ENCODE results near the gene PPP2R3B. TPM values are rescaled to one million over a fixed set of nuclear protein-coding genes. Genes with fewer than 3 reads are reported as not detected.

The PPP2R3B gene
- total and polyA plus RNA-seq, 7 experiments from 2014 or later = 7.3 to 53.5 (median 30.0) TPM

DNA sequence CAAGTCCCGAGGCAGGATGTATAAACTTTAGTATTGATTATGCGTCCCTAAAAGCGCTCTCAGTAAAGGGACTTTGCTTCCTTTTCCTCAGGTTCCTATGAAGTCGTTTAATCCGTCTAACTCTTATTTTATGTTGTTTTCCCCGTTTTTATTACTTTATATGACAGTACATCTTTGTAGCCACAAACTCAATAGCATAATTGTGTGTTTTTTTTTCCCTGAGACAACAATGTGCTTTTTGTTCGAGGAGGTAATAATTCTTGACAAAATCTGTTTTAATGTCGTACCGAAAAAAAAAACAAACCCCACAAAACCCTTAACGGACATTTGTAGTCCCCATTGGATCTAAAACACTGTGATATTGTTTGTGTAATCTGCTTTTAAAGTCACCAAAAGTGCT is 17.9 kb upstream of the PPP2R3B start:
- DNase-seq (no peak), ATAC-seq (no peak)
- Histone ChIP-seq H3K9me3 (ENCODE audit: control insufficient read depth in 2 of 3, low read length in 3 of 3) (no peaks in the 10 kb centered on the region), H3K4me1 (ENCODE audit: control insufficient read depth in 2 of 2, insufficient read depth in 2 of 2, low read length in 2 of 2) (no peaks in the 10 kb centered on the region), H3K27ac (ENCODE audit: low read depth, low read length) (no peak overlapping the region), H3K27me3 (ENCODE audit: control insufficient read depth in 2 of 2, insufficient read depth in 2 of 2, low read length in 2 of 2) (no peaks in the 10 kb centered on the region), H3K36me3 (ENCODE audit: control insufficient read depth in 2 of 3, insufficient read depth in 3 of 3, low read length in 3 of 3) (no peaks in the 10 kb centered on the region), H3K4me3 (ENCODE audit: low read length) (no peak overlapping the region)
- ChIA-PET POLR2A (no interaction called here), CTCF (no interaction called here)
- Mint-ChIP-seq H3K4me3 (no peak overlapping the region), H3K27me3 (no peaks in the 10 kb centered on the region), H3K27ac (no peak overlapping the region), H3K4me1 (peaks cover 0 to 3% (median 0%) of the 10 kb centered on the region in 7 donors), H3K9me3 (peaks cover 0 to 4% (median 0%) of the 10 kb centered on the region in 11 donors), H3K36me3 (peaks cover 0 to 8% (median 3%) of the 10 kb centered on the region in 5 donors)
- intact Hi-C loops (cut with micrococcal nuclease) = no loop called here

- Histone ChIP-seq H3K9me3 (ENCODE audit: control insufficient read depth in 2 of 3, low read length in 3 of 3) (no peaks in the 10 kb centered on the region), H3K27ac (ENCODE audit: low read depth, low read length) (no peak overlapping the region), H3K4me3 (ENCODE audit: low read length) (no peak overlapping the region), H3K36me3 (ENCODE audit: control insufficient read depth in 2 of 3, insufficient read depth in 3 of 3, low read length in 3 of 3) (no peaks in the 10 kb centered on the region), H3K4me1 (ENCODE audit: control insufficient read depth in 2 of 2, insufficient read depth in 2 of 2, low read length in 2 of 2) (no peaks in the 10 kb centered on the region), H3K27me3 (ENCODE audit: control insufficient read depth in 2 of 2, insufficient read depth in 2 of 2, low read length in 2 of 2) (no peaks in the 10 kb centered on the region)
- CTCF ChIA-PET = no interaction called here
- Mint-ChIP-seq H3K4me1 (peaks cover 0 to 3% (median 0%) of the 10 kb centered on the region in 7 donors), H3K9me3 (peaks cover 0 to 4% (median 0%) of the 10 kb centered on the region in 11 donors), H3K27me3 (no peaks in the 10 kb centered on the region), H3K36me3 (peaks cover 0 to 7% (median 0%) of the 10 kb centered on the region in 5 donors), H3K4me3 (no peak overlapping the region), H3K27ac (no peak overlapping the region)
- no peak for DNase-seq
- intact Hi-C loops (cut with micrococcal nuclease) = no loop called here
- no peak for ATAC-seq
- POLR2A ChIA-PET = no interaction called here
Measured at GRCh38 chrX:402857-403256, 16.1 kb upstream of the PPP2R3B start.

GRCh38 chrX:400258-400657 is 13.6 kb upstream of the PPP2R3B start:
- ChIA-PET POLR2A (no interaction called here), CTCF (no interaction called here)
- Mint-ChIP-seq H3K9me3 (peaks cover 0 to 4% (median 0%) of the 10 kb centered on the region in 11 donors), H3K27me3 (no peaks in the 10 kb centered on the region), H3K4me1 (peaks cover 0 to 3% (median 0%) of the 10 kb centered on the region in 7 donors), H3K4me3 (no peak overlapping the region), H3K27ac (no peak overlapping the region), H3K36me3 (peaks cover 0 to 5% (median 0%) of the 10 kb centered on the region in 5 donors)
- Histone ChIP-seq H3K9me3 (ENCODE audit: control insufficient read depth in 2 of 3, low read length in 3 of 3) (no peaks in the 10 kb centered on the region), H3K4me1 (ENCODE audit: control insufficient read depth in 2 of 2, insufficient read depth in 2 of 2, low read length in 2 of 2) (no peaks in the 10 kb centered on the region), H3K36me3 (ENCODE audit: control insufficient read depth in 2 of 3, insufficient read depth in 3 of 3, low read length in 3 of 3) (no peaks in the 10 kb centered on the region), H3K27ac (ENCODE audit: low read depth, low read length) (no peak overlapping the region), H3K4me3 (ENCODE audit: low read length) (no peak overlapping the region), H3K27me3 (ENCODE audit: control insufficient read depth in 2 of 2, insufficient read depth in 2 of 2, low read length in 2 of 2) (no peaks in the 10 kb centered on the region)
- DNase-seq = no peak
- no peak for ATAC-seq
- intact Hi-C loops (cut with micrococcal nuclease) = no loop called here

GRCh38 chrX:397575-397974 is 10.9 kb upstream of the PPP2R3B start:
- no peaks in the 10 kb centered on the region for H3K4me1 Mint-ChIP-seq
- H3K9me3 Mint-ChIP-seq = peaks cover 0 to 2% (median 0%) of the 10 kb centered on the region in 11 donors
- H3K4me3 Mint-ChIP-seq = no peak overlapping the region
- ChIA-PET CTCF (no interaction called here), POLR2A (no interaction called here)
- no peaks in the 10 kb centered on the region for H3K36me3 ChIP-seq (ENCODE audit: control insufficient read depth in 2 of 3, insufficient read depth in 3 of 3, low read length in 3 of 3)
- no peak for ATAC-seq
- H3K27ac ChIP-seq (ENCODE audit: low read depth, low read length) = no peak overlapping the region
- H3K27me3 ChIP-seq (ENCODE audit: control insufficient read depth in 2 of 2, insufficient read depth in 2 of 2, low read length in 2 of 2) = no peaks in the 10 kb centered on the region
- no peak for DNase-seq
- no peak overlapping the region for H3K4me3 ChIP-seq (ENCODE audit: low read length)
- peaks cover 0 to 9% (median 0%) of the 10 kb centered on the region in 5 donors for H3K36me3 Mint-ChIP-seq
- H3K27me3 Mint-ChIP-seq = no peaks in the 10 kb centered on the region
- no peak overlapping the region for H3K27ac Mint-ChIP-seq
- H3K4me1 ChIP-seq (ENCODE audit: control insufficient read depth in 2 of 2, insufficient read depth in 2 of 2, low read length in 2 of 2) = no peaks in the 10 kb centered on the region
- H3K9me3 ChIP-seq (ENCODE audit: control insufficient read depth in 2 of 3, low read length in 3 of 3) = no peaks in the 10 kb centered on the region
- intact Hi-C loops (cut with micrococcal nuclease) = no loop called here

GRCh38 chrX:394830-395229 is 8.1 kb upstream of the PPP2R3B start:
- no peak for ATAC-seq

GRCh38 chrX:392575-392846 is 5.8 kb upstream of the PPP2R3B start:
- H3K36me3 Mint-ChIP-seq = peaks cover 0 to 8% (median 0%) of the 10 kb centered on the region in 5 donors

More at GRCh38 chrX:394830-395229, 8.1 kb upstream of the PPP2R3B start:
- H3K36me3 ChIP-seq (ENCODE audit: control insufficient read depth in 2 of 3, insufficient read depth in 3 of 3, low read length in 3 of 3) = no peaks in the 10 kb centered on the region
- H3K27me3 ChIP-seq (ENCODE audit: control insufficient read depth in 2 of 2, insufficient read depth in 2 of 2, low read length in 2 of 2) = no peaks in the 10 kb centered on the region
- no peaks in the 10 kb centered on the region for H3K9me3 ChIP-seq (ENCODE audit: control insufficient read depth in 2 of 3, low read length in 3 of 3)
- no peak overlapping the region for H3K27ac ChIP-seq (ENCODE audit: low read depth, low read length)
- no peak overlapping the region for H3K4me3 ChIP-seq (ENCODE audit: low read length)
- intact Hi-C loops (cut with micrococcal nuclease) = no loop called here
- Mint-ChIP-seq H3K27ac (no peak overlapping the region), H3K4me3 (no peak overlapping the region), H3K36me3 (peaks cover 0 to 11% (median 0%) of the 10 kb centered on the region in 5 donors), H3K9me3 (peaks cover 0 to 2% (median 0%) of the 10 kb centered on the region in 11 donors), H3K4me1 (no peaks in the 10 kb centered on the region), H3K27me3 (no peaks in the 10 kb centered on the region)
- H3K4me1 ChIP-seq (ENCODE audit: control insufficient read depth in 2 of 2, insufficient read depth in 2 of 2, low read length in 2 of 2) = no peaks in the 10 kb centered on the region
- CTCF ChIA-PET = no interaction called here
- DNase-seq = no peak
- POLR2A ChIA-PET = no interaction called here

DNA sequence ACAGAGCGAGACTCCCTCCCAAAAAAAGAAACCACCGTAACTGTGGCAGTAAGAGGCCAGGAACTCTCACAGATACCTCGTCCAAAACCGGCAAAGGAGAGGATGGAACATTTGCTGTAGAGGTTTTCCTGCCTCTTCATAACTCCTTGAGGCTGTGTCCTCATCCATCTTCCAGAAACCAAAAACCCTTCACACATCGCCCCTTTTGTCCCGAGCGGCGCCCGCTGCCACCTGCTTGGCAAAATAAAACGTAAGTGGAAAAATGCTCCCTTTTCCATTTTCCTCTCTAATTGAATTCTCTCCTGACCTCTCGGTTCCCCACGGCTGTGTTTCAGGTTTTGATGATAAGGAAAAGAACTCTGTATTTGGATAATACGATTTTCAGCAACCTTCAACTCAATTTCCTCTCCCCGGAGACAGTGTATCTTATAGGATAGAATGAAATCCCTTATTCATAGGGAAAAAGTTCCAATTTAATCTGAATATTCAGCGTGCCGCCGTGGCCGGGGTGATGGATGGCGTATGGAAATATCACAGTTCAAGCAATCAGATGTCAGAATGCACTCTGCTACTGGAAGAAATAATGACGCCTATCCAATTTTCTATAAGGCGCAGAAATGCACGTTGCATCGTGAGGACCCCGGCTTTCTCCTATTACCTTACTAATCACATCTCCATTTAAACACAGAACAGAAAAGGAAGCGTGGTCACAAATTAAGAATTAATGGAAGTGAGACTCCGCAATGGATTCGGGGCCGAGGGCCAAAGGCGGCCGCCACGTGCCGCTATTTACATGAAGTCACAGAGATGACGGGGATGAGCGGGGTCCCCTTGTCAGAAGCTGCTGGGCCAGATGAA is 5.2 kb upstream of the PPP2R3B start:
- Histone ChIP-seq H3K27ac (ENCODE audit: low read depth, low read length) (no peak overlapping the region), H3K9me3 (ENCODE audit: control insufficient read depth in 2 of 3, low read length in 3 of 3) (no peaks in the 10 kb centered on the region), H3K4me1 (ENCODE audit: control insufficient read depth in 2 of 2, insufficient read depth in 2 of 2, low read length in 2 of 2) (peaks cover 4 to 5% of the 10 kb centered on the region in 2 donors), H3K4me3 (ENCODE audit: low read length) (no peak overlapping the region), H3K27me3 (ENCODE audit: control insufficient read depth in 2 of 2, insufficient read depth in 2 of 2, low read length in 2 of 2) (no peaks in the 10 kb centered on the region), H3K36me3 (ENCODE audit: control insufficient read depth in 2 of 3, insufficient read depth in 3 of 3, low read length in 3 of 3) (peaks cover 0 to 1% (median 0%) of the 10 kb centered on the region in 3 experiments)
- intact Hi-C loops (cut with micrococcal nuclease) = no loop called here
- CTCF ChIA-PET = no interaction called here
- Mint-ChIP-seq H3K9me3 (peaks cover 0 to 5% (median 0%) of the 10 kb centered on the region in 11 donors), H3K36me3 (peaks cover 0 to 11% (median 0%) of the 10 kb centered on the region in 5 donors), H3K27ac (peak overlapping the region in 1 of 9 donors; percentile 28), H3K27me3 (peaks cover 0 to 3% (median 0%) of the 10 kb centered on the region in 5 donors), H3K4me1 (peaks cover 0 to 13% (median 8%) of the 10 kb centered on the region in 7 donors), H3K4me3 (no peak overlapping the region)
- DNase-seq = no peak
- POLR2A ChIA-PET = no interaction called here
- no peak for ATAC-seq

More at GRCh38 chrX:392575-392846, 5.8 kb upstream of the PPP2R3B start:
- peaks cover 3 to 4% of the 10 kb centered on the region in 2 donors for H3K4me1 ChIP-seq (ENCODE audit: control insufficient read depth in 2 of 2, insufficient read depth in 2 of 2, low read length in 2 of 2)
- Mint-ChIP-seq H3K27ac (no peak overlapping the region), H3K4me1 (peaks cover 0 to 8% (median 3%) of the 10 kb centered on the region in 7 donors), H3K9me3 (peaks cover 0 to 2% (median 0%) of the 10 kb centered on the region in 11 donors), H3K27me3 (no peaks in the 10 kb centered on the region), H3K4me3 (no peak overlapping the region)
- no peaks in the 10 kb centered on the region for H3K9me3 ChIP-seq (ENCODE audit: control insufficient read depth in 2 of 3, low read length in 3 of 3)
- no peak overlapping the region for H3K4me3 ChIP-seq (ENCODE audit: low read length)
- ATAC-seq = no peak
- H3K27ac ChIP-seq (ENCODE audit: low read depth, low read length) = no peak overlapping the region
- H3K27me3 ChIP-seq (ENCODE audit: control insufficient read depth in 2 of 2, insufficient read depth in 2 of 2, low read length in 2 of 2) = no peaks in the 10 kb centered on the region
- DNase-seq = no peak
- H3K36me3 ChIP-seq (ENCODE audit: control insufficient read depth in 2 of 3, insufficient read depth in 3 of 3, low read length in 3 of 3) = no peaks in the 10 kb centered on the region
- POLR2A ChIA-PET = no interaction called here
- CTCF ChIA-PET = no interaction called here
- intact Hi-C loops (cut with micrococcal nuclease) = no loop called here

Measured in naive thymus-derived CD4-positive, alpha-beta T cell (primary cell).